Measurements from ENCODE around the gene RPL35.

GRCh38 chr9:124854161-124854560 lies 7.6 kb downstream of the RPL35 start:
- no peak for TF ChIP-seq YY1 (IDR thresholded peaks at IDR 0.05; ENCODE audit: insufficient read depth, insufficient read length)
- TF ChIP-seq ZNF274 (IDR thresholded peaks at IDR 0.05; ENCODE audit: low read depth, low read length) = no peak
